CD14-positive monocyte (primary cell): ENCODE data around the gene SOX5. TPM values are rescaled to one million over a fixed set of nuclear protein-coding genes. Genes with fewer than 3 reads are reported as not detected.

Experiments
- DNase-seq, 3 donors: peaks; one replicate each; pipeline ENCODE4 v3.0.0-alpha.2; 2011 to 2022
- H2AFZ ChIP-seq: 2 replicates; pipeline ENCODE4 v1.6.0; 2012; ENCODE audit warnings: mild to moderate bottlenecking, low read depth, low read length, inconsistent platforms; ENCODE audit not compliant: insufficient read depth, poor library complexity, severe bottlenecking
- H3K27ac ChIP-seq, 2 donors: 1 replicate in 1 of 2; 2 replicates in 1 of 2; pipeline ENCODE4 v1.5.1; 2012 to 2013; ENCODE audit warnings: low read length in 2 of 2, control low read depth in 1 of 2, inconsistent platforms in 1 of 2, low read depth in 1 of 2, mild to moderate bottlenecking in 1 of 2
- H3K27me3 ChIP-seq, 2 donors: one replicate each; pipeline versions ENCODE4 v1.6.0 to v1.6.1; 2011 to 2013; ENCODE audit warnings: low read length in 2 of 2; ENCODE audit not compliant: control insufficient read depth in 2 of 2, insufficient read depth in 2 of 2
- H3K36me3 ChIP-seq, 2 donors: replicated peaks in 1 of 2; 1 replicate in 1 of 2; 2 replicates in 1 of 2; pipeline versions ENCODE4 v1.5.1 to v1.6.1; 2012 to 2013; ENCODE audit warnings: low read length in 2 of 2, control low read depth in 1 of 2, inconsistent platforms in 1 of 2, mild to moderate bottlenecking in 1 of 2; ENCODE audit not compliant: insufficient read depth in 2 of 2, control insufficient read depth in 1 of 2
- H3K4me1 ChIP-seq, 2 donors: 1 replicate in 1 of 2; 2 replicates in 1 of 2; pipeline versions ENCODE4 v1.5.1 to v1.6.1; 2012 to 2013; ENCODE audit warnings: low read length in 2 of 2, control low read depth in 1 of 2, inconsistent platforms in 1 of 2, mild to moderate bottlenecking in 1 of 2, moderate library complexity in 1 of 2; ENCODE audit not compliant: insufficient read depth in 2 of 2, control insufficient read depth in 1 of 2
- H3K4me2 ChIP-seq: replicated peaks from 2 replicates; pipeline ENCODE3; 2012; ENCODE audit warnings: low read length, moderate library complexity, mild to moderate bottlenecking; ENCODE audit not compliant: poor library complexity, severe bottlenecking; ENCODE audit errors: extremely low read depth
- H3K4me3 ChIP-seq, 3 experiments: fragments of 200-600 bp in 1 of 3; sonication (generic) in 1 of 3; replicated peaks in 1 of 3; 1 replicate in 2 of 3; 2 replicates in 1 of 3; pipeline ENCODE4 v1.5.1; 2011 to 2013; ENCODE audit warnings: low read length in 3 of 3, mild to moderate bottlenecking in 3 of 3, control low read depth in 2 of 3, low read depth in 2 of 3, inconsistent platforms in 1 of 3, moderate library complexity in 1 of 3
- H3K79me2 ChIP-seq: 2 replicates; pipeline ENCODE4 v1.6.0; 2012; ENCODE audit warnings: mild to moderate bottlenecking, control low read depth, inconsistent platforms, low read length, moderate library complexity; ENCODE audit not compliant: insufficient read depth
- H3K9ac ChIP-seq: 2 replicates; pipeline ENCODE4 v1.6.0; 2017; ENCODE audit warnings: low read length, mild to moderate bottlenecking; ENCODE audit not compliant: insufficient read depth, poor library complexity, severe bottlenecking
- H3K9me3 ChIP-seq, 2 donors: replicated peaks in 1 of 2; 1 replicate in 1 of 2; 2 replicates in 1 of 2; pipeline versions ENCODE4 v1.5.1 to v1.6.1; 2012 to 2013; ENCODE audit warnings: low read length in 2 of 2, control low read depth in 1 of 2; ENCODE audit not compliant: control insufficient read depth in 1 of 2, insufficient read depth in 1 of 2
- H4K20me1 ChIP-seq: 2 replicates; pipeline ENCODE4 v1.6.0; 2012; ENCODE audit warnings: mild to moderate bottlenecking, low read length, control low read depth, moderate library complexity; ENCODE audit not compliant: insufficient read depth
- H3K27ac Mint-ChIP-seq, 7 donors: one replicate each; pipeline ENCODE4 v1.8.0; 2020; ENCODE audit warnings: mild to moderate bottlenecking in 7 of 7, mixed read lengths in 7 of 7, moderate library complexity in 6 of 7, inconsistent platforms in 2 of 7
- H3K27me3 Mint-ChIP-seq, 3 donors: one replicate each; pipeline ENCODE4 v1.8.0; 2021 to 2022; ENCODE audit warnings: low read depth in 3 of 3, mild to moderate bottlenecking in 3 of 3, mixed read lengths in 3 of 3, moderate library complexity in 3 of 3, inconsistent platforms in 1 of 3
- H3K36me3 Mint-ChIP-seq, 2 donors: one replicate each; pipeline ENCODE4 v1.8.0; 2020; ENCODE audit warnings: mixed read lengths in 2 of 2, inconsistent platforms in 1 of 2, mild to moderate bottlenecking in 1 of 2
- H3K4me1 Mint-ChIP-seq: one replicate; pipeline ENCODE4 v1.8.0; 2020; ENCODE audit warnings: mild to moderate bottlenecking, mixed read lengths
- H3K4me3 Mint-ChIP-seq, 2 donors: one replicate each; pipeline ENCODE4 v1.8.0; 2020; ENCODE audit warnings: mild to moderate bottlenecking in 2 of 2, mixed read lengths in 2 of 2, moderate library complexity in 1 of 2
- H3K9me3 Mint-ChIP-seq, 7 donors: one replicate each; pipeline ENCODE4 v1.8.0; 2020 to 2022; ENCODE audit warnings: mixed read lengths in 7 of 7, mild to moderate bottlenecking in 6 of 7, moderate library complexity in 6 of 7, inconsistent platforms in 2 of 7
- CTCF ChIP-seq: fragments of 200-600 bp; IDR thresholded peaks from one replicate; pipeline ENCODE4 v1.8.0; 2022; ENCODE audit warnings: antibody characterized with exemption, mild to moderate bottlenecking
- WGBS: methylation state at CpG from one replicate; pipeline ENCODE4 v1.1.5; 2013; ENCODE audit warnings: missing lambda C conversion rate; ENCODE audit not compliant: insufficient coverage; 5-methylcytosine and 5-hydroxymethylcytosine counted together
- intact Hi-C, 2 donors: fragments of 100-400 bp; cut with micrococcal nuclease; formaldehyde crosslinking; loops; one replicate each; pipeline versions ENCODE4 v1.15.0 to v1.15.1; 2023
- polyA plus RNA-seq, 3 donors: library from polyadenylated mRNA; depleted of rRNA in 1 of 3; unstranded in 2 of 3; stranded (reverse) in 1 of 3; fragments of 300-500 nt in 2 of 3; fragments of >200 nt in 1 of 3; fragmentation: Illumina TruSeq in 2 of 3; gene quantifications; 1 replicate in 2 of 3; 2 replicates in 1 of 3; pipeline ENCODE4 v1.2.3, GENCODE V29; 2012 to 2021

SOX5 gene
- polyA plus RNA-seq, 3 donors, result not detected

GRCh38 chr12:23750923-23751322 is 198.5 kb downstream of the SOX5 start:
- Histone ChIP-seq H3K27me3 (no peaks in the 10 kb centered on the region), H3K4me3 (no peak overlapping the region), H3K4me2 (no peak overlapping the region), H3K79me2 (no peaks in the 10 kb centered on the region), H4K20me1 (no peaks in the 10 kb centered on the region), H3K9ac (no peak overlapping the region), H3K4me1 (no peaks in the 10 kb centered on the region), H2AFZ (no peak overlapping the region), H3K9me3 (peaks cover 0 to 6% of the 10 kb centered on the region in 2 donors), H3K27ac (no peak overlapping the region), H3K36me3 (no peaks in the 10 kb centered on the region)
- Mint-ChIP-seq H3K9me3 (peaks cover 0 to 5% (median under 1%) of the 10 kb centered on the region in 7 donors), H3K27me3 (no peaks in the 10 kb centered on the region), H3K27ac (no peak overlapping the region), H3K36me3 (no peaks in the 10 kb centered on the region), H3K4me3 (no peak overlapping the region), H3K4me1 (no peaks in the 10 kb centered on the region)
- no peak for DNase-seq
- no CpG with 5 or more reads among the region's 3 CpGs for WGBS
- no peak for TF ChIP-seq CTCF
- intact Hi-C loops, result no loop called here

GRCh38 chr12:23744696-23745095 is 204.8 kb downstream of the SOX5 start:
- no peak overlapping the region for H3K27ac Mint-ChIP-seq
- intact Hi-C loops, result no loop called here

More at GRCh38 chr12:23744696-23745095, 204.8 kb downstream of the SOX5 start:
- 100% methylated on average over 1 of the region's 3 CpGs for whole genome bisulfite sequencing
- no peaks in the 10 kb centered on the region for H4K20me1 ChIP-seq
- TF ChIP-seq CTCF, result no peak
- H2AFZ ChIP-seq, result no peak overlapping the region
- Mint-ChIP-seq H3K4me1 (no peaks in the 10 kb centered on the region), H3K36me3 (no peaks in the 10 kb centered on the region), H3K4me3 (no peak overlapping the region), H3K9me3 (peaks cover 0 to 10% (median 5%) of the 10 kb centered on the region in 7 donors), H3K27me3 (no peaks in the 10 kb centered on the region)
- H3K9ac ChIP-seq, result no peak overlapping the region
- no peaks in the 10 kb centered on the region for H3K79me2 ChIP-seq
- H3K36me3 ChIP-seq, result no peaks in the 10 kb centered on the region
- no peaks in the 10 kb centered on the region for H3K4me1 ChIP-seq
- no peak overlapping the region for H3K27ac ChIP-seq
- no peak overlapping the region for H3K4me2 ChIP-seq
- no peak for DNase-seq
- H3K9me3 ChIP-seq, result peaks cover 0 to 6% of the 10 kb centered on the region in 2 donors
- no peak overlapping the region for H3K4me3 ChIP-seq
- H3K27me3 ChIP-seq, result no peaks in the 10 kb centered on the region
